ENCODE data around the gene CEACAM20. TPM values are rescaled to one million over a fixed set of nuclear protein-coding genes. Genes with fewer than 3 reads are reported as not detected.

Gene CEACAM20
- total and polyA plus RNA-seq, 2 experiments from 2014 or later, result not detected

GRCh38 chr19:44567745-44568144 is 38.3 kb upstream of the CEACAM20 start:
- H3K27ac Mint-ChIP-seq, result no peak overlapping the region
- H3F3A ChIP-seq (replicated peaks; ENCODE audit: low read depth), result no peaks in the 10 kb centered on the region
- no peaks in the 10 kb centered on the region for H3K4me1 Mint-ChIP-seq
- H3K27me3 ChIP-seq (ENCODE audit: insufficient read depth), result no peaks in the 10 kb centered on the region
- H3K36me3 Mint-ChIP-seq (ENCODE audit: low read depth), result no peaks in the 10 kb centered on the region
- ATAC-seq (no peak), DNase-seq (ENCODE audit: low spot score) (no peak)
- no peak overlapping the region for H3K4me2 ChIP-seq
- no peaks in the 10 kb centered on the region for H3K79me2 ChIP-seq (replicated peaks; ENCODE audit: insufficient read depth)
- H3K9me3 Mint-ChIP-seq, result no peaks in the 10 kb centered on the region
- H3K4me3 ChIP-seq, result no peak overlapping the region
- peaks cover 2% of the 10 kb centered on the region for H3K27me3 Mint-ChIP-seq (ENCODE audit: insufficient read depth, low read depth, poor library complexity)
- no peaks in the 10 kb centered on the region for H4K20me1 ChIP-seq (replicated peaks; ENCODE audit: insufficient read depth)
- no peak overlapping the region for H3K4me3 Mint-ChIP-seq
- no peak overlapping the region for H2AFZ ChIP-seq
- no peaks in the 10 kb centered on the region for H3K9me2 ChIP-seq (ENCODE audit: insufficient read depth)
- H3K36me3 ChIP-seq (ENCODE audit: insufficient read depth), result no peaks in the 10 kb centered on the region
- no peaks in the 10 kb centered on the region for H3K4me1 ChIP-seq (ENCODE audit: insufficient read depth)
- no peak for TF ChIP-seq REST (IDR thresholded peaks at IDR 0.05; ENCODE audit: unreplicated experiment)
- no peak for TF ChIP-seq ZNF114 (CRISPR knock-in tag; IDR thresholded peaks at IDR 0.05)
- TF ChIP-seq CREB1 (CRISPR knock-in tag; IDR thresholded peaks at IDR 0.05; ENCODE audit: low read depth), result no peak
- TF ChIP-seq POLR2AphosphoS5 (IDR thresholded peaks at IDR 0.05; ENCODE audit: low read depth), result no peak
- no peak for TF ChIP-seq ZNF462 (CRISPR knock-in tag; IDR thresholded peaks at IDR 0.05)
- TF ChIP-seq ZNF331 (CRISPR knock-in tag; IDR thresholded peaks at IDR 0.05; ENCODE audit: low read depth), result no peak
- no peak for TF ChIP-seq ETS1 (IDR thresholded peaks at IDR 0.05)
- no peak for TF ChIP-seq EZH2 (IDR thresholded peaks at IDR 0.05; ENCODE audit: low read depth, unreplicated experiment)
- no peak for TF ChIP-seq CTCF (conservative IDR thresholded peaks at IDR 0.05; ENCODE audit: low read depth in 2 of 2)
- no peak for TF ChIP-seq STAT1 (IDR thresholded peaks at IDR 0.05; ENCODE audit: unreplicated experiment)
- TF ChIP-seq NANOG (IDR thresholded peaks at IDR 0.05; ENCODE audit: borderline replicate concordance), result no peak
- TF ChIP-seq JUNB (IDR thresholded peaks at IDR 0.05; ENCODE audit: unreplicated experiment), result no peak
- no peak for TF ChIP-seq EZH2phosphoT487 (IDR thresholded peaks at IDR 0.05; ENCODE audit: unreplicated experiment)
- H3K27ac ChIP-seq (ENCODE audit: low read depth), result no peak overlapping the region

Measured in GM23338 (cell line).